ENCODE results near the gene AHNAK.
"Not testable (repeated sequence)": the region's sequence is repeated elsewhere in the genome, so short reads cannot be mapped to it uniquely, and the experiment has no call there.

AHNAK gene

DNA sequence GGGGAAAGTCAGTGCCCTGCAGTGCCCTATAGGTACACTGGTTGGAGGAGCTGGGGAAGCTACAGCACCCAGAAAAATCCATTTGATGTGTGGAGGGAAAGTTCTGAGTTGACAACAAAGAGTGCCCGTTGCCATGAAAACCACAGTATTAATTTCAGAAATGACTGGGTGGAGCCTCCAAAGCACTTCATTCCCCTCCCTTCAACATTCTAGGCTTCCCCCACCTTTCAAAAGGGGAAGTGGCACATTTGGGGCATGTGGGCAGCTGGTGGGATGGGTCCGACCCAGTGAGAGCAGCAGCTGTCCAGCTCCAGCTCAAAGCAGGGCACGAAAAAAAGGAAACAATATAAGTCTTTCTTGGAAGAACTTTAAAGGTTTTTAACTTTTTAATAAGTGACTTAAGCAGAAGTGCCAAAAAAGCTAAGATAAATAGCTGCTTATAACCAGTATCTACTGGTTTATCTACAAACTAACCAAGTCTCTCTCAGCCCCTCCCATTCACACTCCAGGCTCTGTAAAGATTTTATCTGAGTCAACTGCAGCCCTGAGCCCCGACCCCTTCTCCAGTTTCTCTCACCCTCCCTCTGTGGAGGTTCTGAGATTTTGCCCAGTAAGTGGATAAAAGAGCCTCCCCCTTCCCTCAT, 9.0 kb upstream of the AHNAK start:
- DNase-seq (ENCODE audit: insufficient read length) (no peak), FAIRE-seq (peak; percentile 66)
- TF ChIP-seq POLR2AphosphoS5 (IDR thresholded peaks at IDR 0.05; ENCODE audit: low read depth, low read length): no peak
- TF ChIP-seq TAF1 (IDR thresholded peaks at IDR 0.05; ENCODE audit: borderline replicate concordance, low read depth, low read length): no peak
- no peak for TF ChIP-seq POLR2A (IDR thresholded peaks at IDR 0.05; ENCODE audit: low read depth, low read length)

DNA sequence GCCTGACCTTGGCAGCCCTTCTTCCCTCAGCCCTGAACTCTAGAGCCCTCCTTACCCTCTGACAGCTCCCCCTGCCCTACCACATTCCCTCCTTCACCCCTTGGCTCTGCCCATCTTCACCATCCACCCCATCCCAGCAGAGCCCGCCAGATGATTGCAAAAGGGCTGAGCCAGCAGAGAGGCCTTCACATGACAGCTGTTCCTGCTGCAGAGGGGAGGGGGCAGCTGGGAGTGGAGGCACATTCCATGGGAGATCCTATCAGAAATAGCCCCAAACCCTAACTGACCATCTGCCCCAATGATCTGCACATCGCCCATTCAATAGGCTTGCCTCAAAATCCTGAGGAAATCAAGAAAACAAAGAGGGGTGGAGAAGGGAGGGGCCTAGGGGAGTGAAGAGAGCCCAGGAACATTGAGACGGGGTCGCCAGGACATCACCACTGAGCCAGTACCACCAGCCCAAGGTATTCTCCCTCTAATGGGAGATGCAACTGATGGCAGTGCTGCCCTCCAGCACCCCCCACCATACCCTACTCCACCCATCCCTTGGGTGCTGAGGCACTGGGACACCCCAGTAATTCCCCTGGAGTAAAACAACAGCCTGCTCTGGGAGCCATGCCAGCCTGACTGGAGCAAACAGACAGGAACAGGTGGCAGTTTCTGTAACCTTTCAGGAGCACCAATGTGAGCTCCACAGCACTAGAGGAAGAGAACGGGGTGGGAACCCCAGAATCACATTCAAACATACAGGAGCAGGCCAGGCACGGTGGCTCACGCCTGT, 8.0 kb upstream of the AHNAK start:
- no peak for DNase-seq (ENCODE audit: insufficient read length)
- TF ChIP-seq POLR2A (IDR thresholded peaks at IDR 0.05; ENCODE audit: low read depth, low read length): no peak
- no peak for TF ChIP-seq POLR2AphosphoS5 (IDR thresholded peaks at IDR 0.05; ENCODE audit: low read depth, low read length)
- no peak for TF ChIP-seq TAF1 (IDR thresholded peaks at IDR 0.05; ENCODE audit: borderline replicate concordance, low read depth, low read length)
- no peak for FAIRE-seq

DNA sequence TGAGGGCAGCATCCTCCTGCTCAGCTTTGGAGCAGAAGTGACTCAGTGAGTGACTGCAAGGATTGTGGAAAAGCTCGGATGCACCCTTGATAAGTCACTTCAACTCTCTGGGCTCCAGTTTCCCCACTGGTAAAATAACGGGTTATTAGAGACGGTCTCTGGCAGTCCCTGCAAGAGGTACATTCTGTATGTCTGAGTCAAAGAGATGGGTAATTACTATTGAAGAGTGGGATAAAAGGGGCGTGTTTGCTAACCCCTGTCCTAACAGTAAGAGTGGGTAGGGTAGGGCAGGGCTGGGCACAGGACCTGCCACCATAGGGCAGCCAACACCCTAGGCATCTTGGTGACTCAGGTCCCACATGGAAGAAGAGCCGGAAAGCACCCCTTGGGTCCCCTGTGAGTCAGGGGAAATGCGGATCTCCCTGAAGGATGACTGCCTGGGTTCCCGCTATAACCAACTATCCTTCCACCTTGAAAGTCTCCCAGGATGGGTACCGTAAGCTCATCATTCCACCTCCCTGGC, 7.3 kb upstream of the AHNAK start:
- FAIRE-seq (no peak), DNase-seq (ENCODE audit: insufficient read length) (no peak)
- no peak for TF ChIP-seq TAF1 (IDR thresholded peaks at IDR 0.05; ENCODE audit: borderline replicate concordance, low read depth, low read length)
- TF ChIP-seq POLR2A (IDR thresholded peaks at IDR 0.05; ENCODE audit: low read depth, low read length): no peak
- TF ChIP-seq POLR2AphosphoS5 (IDR thresholded peaks at IDR 0.05; ENCODE audit: low read depth, low read length): no peak

DNA sequence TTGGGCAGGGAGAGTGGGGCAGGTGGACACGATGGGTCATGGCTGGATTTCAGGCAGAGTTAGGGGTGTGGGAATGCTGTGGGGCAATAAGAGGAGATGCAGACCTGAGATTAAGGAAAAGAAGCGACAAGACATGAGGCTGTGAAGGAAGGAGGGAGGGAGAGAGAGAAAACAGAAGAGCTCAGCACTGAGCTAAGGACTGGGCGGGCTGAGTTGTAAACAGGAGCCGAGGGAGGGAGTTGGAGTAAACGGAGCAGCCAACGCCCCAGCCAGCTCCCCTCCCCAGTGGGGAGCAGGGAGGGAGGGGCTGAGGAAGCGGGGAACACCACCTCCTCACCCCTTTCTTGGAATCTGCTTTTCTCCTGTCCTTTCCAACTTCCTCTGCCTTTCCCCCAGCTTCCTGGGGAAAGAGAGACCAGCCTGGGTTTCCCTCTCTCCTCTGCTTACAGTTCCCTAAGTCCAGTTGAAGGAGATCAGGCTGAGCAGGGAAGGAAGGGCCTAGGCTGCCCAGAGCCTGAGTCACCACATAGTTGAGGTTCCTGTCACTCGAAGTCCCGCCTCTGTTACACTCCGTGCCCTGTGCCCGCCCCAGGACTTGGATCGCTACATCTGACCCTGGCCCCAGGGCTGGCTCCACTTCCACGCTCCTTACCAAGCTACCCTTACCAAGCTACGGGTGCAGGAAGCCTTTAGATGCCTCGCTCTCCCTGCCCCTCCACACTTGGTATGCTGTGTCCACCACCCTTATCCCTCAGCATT, 6.7 kb upstream of the AHNAK start:
- DNase-seq (ENCODE audit: insufficient read length) (no peak), FAIRE-seq (no peak)
- TF ChIP-seq POLR2AphosphoS5 (IDR thresholded peaks at IDR 0.05; ENCODE audit: low read depth, low read length) (no peak), POLR2A (IDR thresholded peaks at IDR 0.05; ENCODE audit: low read depth, low read length) (no peak), TAF1 (IDR thresholded peaks at IDR 0.05; ENCODE audit: borderline replicate concordance, low read depth, low read length) (no peak)

- TF ChIP-seq TAF1 (IDR thresholded peaks at IDR 0.05; ENCODE audit: borderline replicate concordance, low read depth, low read length): no peak
- no peak for TF ChIP-seq POLR2AphosphoS5 (IDR thresholded peaks at IDR 0.05; ENCODE audit: low read depth, low read length)
- TF ChIP-seq POLR2A (IDR thresholded peaks at IDR 0.05; ENCODE audit: low read depth, low read length): no peak
- DNase-seq (ENCODE audit: insufficient read length): no peak
- no peak for FAIRE-seq
These were observed 6.0 kb upstream of the AHNAK start for GRCh38 chr11:62552485-62553079.

DNA sequence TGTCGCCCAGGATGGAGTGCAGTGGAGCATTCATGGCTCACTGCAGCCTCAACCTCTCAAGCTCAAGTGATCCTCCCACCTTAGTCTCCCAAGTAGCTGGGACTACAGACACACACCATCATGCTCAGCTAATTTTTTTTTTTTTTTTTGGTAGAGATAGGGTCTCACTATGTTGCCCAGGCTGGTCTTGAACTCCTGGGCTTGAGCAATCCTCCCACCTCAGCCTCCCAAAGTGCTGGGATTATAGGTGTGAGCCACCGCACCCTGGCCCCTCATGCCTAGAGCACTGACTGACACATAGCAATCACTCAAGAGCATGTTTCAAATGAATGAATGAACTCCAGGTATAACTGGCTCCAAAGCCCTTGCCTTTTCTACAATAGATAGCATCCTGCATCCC, 3.9 kb upstream of the AHNAK start:
- DNase-seq (ENCODE audit: insufficient read length); FAIRE-seq: not testable (repeated sequence)

DNA sequence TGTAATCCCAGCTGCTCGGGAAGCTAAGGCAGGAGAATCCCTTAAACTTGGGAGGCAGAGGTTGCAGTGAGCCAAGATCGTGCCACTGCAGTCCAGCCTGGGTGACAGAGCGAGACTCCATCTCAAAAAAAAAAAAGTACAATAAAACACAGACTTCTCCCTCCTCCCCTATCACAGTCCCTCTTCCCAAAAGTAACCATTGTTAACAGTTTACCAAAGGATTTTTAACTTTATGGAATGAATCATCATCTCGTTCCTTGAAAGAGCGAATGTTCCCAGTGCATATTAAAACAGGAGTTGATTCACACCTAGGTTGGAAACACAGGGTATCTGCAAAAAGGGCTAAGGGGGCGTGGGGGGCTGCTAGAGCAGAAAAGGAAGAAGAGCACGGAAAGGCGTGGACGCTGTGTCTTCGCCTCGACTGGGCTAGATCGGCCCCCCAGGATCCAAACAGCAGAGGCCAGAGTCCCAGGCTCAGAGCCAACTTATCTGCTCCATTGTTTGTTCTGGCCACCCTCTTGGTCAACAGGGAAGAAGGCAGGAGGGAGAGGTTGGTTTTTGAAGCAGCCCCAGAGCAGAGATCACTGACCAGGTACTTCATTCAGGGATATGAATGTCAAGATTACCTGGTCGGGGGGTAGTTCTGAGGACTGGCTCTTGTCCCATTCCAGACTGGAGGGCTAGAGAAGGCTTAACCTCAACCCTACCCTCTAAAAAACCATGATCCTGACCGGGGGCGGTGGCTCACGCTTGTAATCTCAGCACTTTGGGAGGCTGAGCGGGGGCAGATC, 2.1 kb upstream of the AHNAK start:
- no peak for DNase-seq (ENCODE audit: insufficient read length)
- TF ChIP-seq POLR2A (IDR thresholded peaks at IDR 0.05; ENCODE audit: low read depth, low read length) (no peak), TAF1 (IDR thresholded peaks at IDR 0.05; ENCODE audit: borderline replicate concordance, low read depth, low read length) (no peak), POLR2AphosphoS5 (IDR thresholded peaks at IDR 0.05; ENCODE audit: low read depth, low read length) (no peak)
- no peak for FAIRE-seq

GRCh38 chr11:62547691-62548281, 1.2 kb upstream of the AHNAK start:
- DNase-seq (ENCODE audit: insufficient read length) (no peak), FAIRE-seq (no peak)
- TF ChIP-seq POLR2A (IDR thresholded peaks at IDR 0.05; ENCODE audit: low read depth, low read length) (no peak), TAF1 (IDR thresholded peaks at IDR 0.05; ENCODE audit: borderline replicate concordance, low read depth, low read length) (no peak), POLR2AphosphoS5 (IDR thresholded peaks at IDR 0.05; ENCODE audit: low read depth, low read length) (no peak)

- no peak for FAIRE-seq
- TF ChIP-seq POLR2AphosphoS5 (IDR thresholded peaks at IDR 0.05; ENCODE audit: low read depth, low read length): no peak
- TF ChIP-seq POLR2A (IDR thresholded peaks at IDR 0.05; ENCODE audit: low read depth, low read length): no peak
- TF ChIP-seq TAF1 (IDR thresholded peaks at IDR 0.05; ENCODE audit: borderline replicate concordance, low read depth, low read length): no peak
- DNase-seq (ENCODE audit: insufficient read length): no peak
These were observed 471 bp upstream of the AHNAK start for GRCh38 chr11:62546929-62547625.

Data from GM12892 (cell line).